Neuronal stem cell (in vitro differentiated cells): Measurements from ENCODE around the gene DEGS2.
"Not testable (repeated sequence)": the region's sequence is repeated elsewhere in the genome, so short reads cannot be mapped to it uniquely, and the experiment has no call there.

Experiments
- DNase-seq: peaks from one replicate; pipeline ENCODE4 v3.0.0-alpha.2; 2013; ENCODE audit warnings: low spot score
- H2AFZ ChIP-seq: one replicate; pipeline ENCODE4 v1.6.1; 2013; ENCODE audit warnings: mild to moderate bottlenecking, low read length, inconsistent platforms
- H2AK5ac ChIP-seq: 2 replicates; pipeline ENCODE4 v1.6.1; 2013; ENCODE audit warnings: low read depth, mild to moderate bottlenecking, inconsistent platforms, low read length, moderate library complexity, mixed read lengths
- H2BK120ac ChIP-seq: 2 replicates; pipeline ENCODE4 v1.6.1; 2013; ENCODE audit warnings: low read depth, mild to moderate bottlenecking, inconsistent platforms, low read length, moderate library complexity, mixed read lengths
- H2BK12ac ChIP-seq: one replicate; pipeline ENCODE4 v1.6.1; 2013; ENCODE audit warnings: low read length, inconsistent platforms
- H2BK15ac ChIP-seq: 2 replicates; pipeline ENCODE4 v1.6.1; 2013; ENCODE audit warnings: mild to moderate bottlenecking, low read length, inconsistent platforms, mixed read lengths
- H2BK5ac ChIP-seq: one replicate; pipeline ENCODE4 v1.6.1; 2013; ENCODE audit warnings: inconsistent platforms, mild to moderate bottlenecking, low read length, moderate library complexity
- H3K14ac ChIP-seq: one replicate; pipeline ENCODE4 v1.6.1; 2013; ENCODE audit warnings: low read length, inconsistent platforms
- H3K18ac ChIP-seq: 2 replicates; pipeline ENCODE4 v1.6.1; 2013; ENCODE audit warnings: low read length, inconsistent platforms
- H3K23ac ChIP-seq: 2 replicates; pipeline ENCODE4 v1.6.1; 2013; ENCODE audit warnings: low read depth, mild to moderate bottlenecking, mixed read lengths, low read length, inconsistent platforms; ENCODE audit not compliant: poor library complexity
- H3K27ac ChIP-seq: replicated peaks from 3 replicates; pipeline ENCODE4 v1.5.1; 2013; ENCODE audit warnings: low read length, inconsistent platforms
- H3K27me3 ChIP-seq, 3 experiments: 2 replicates each; pipeline ENCODE4 v1.6.1; 2013; ENCODE audit warnings: low read length in 3 of 3, mild to moderate bottlenecking in 2 of 3, inconsistent platforms in 1 of 3, low read depth in 1 of 3, mixed read lengths in 1 of 3, moderate library complexity in 1 of 3; ENCODE audit not compliant: control insufficient read depth in 3 of 3, insufficient read depth in 3 of 3
- H3K36me3 ChIP-seq, 2 donors: replicated peaks in 1 of 2; 2 replicates each; pipeline ENCODE4 v1.6.1; 2013; ENCODE audit warnings: low read length in 2 of 2; ENCODE audit not compliant: control insufficient read depth in 2 of 2, insufficient read depth in 2 of 2
- H3K4ac ChIP-seq: 2 replicates; pipeline ENCODE4 v1.6.1; 2013; ENCODE audit warnings: inconsistent platforms, mild to moderate bottlenecking, low read length, moderate library complexity
- H3K4me1 ChIP-seq, 2 donors: 1 replicate in 1 of 2; 2 replicates in 1 of 2; pipeline ENCODE4 v1.6.1; 2013; ENCODE audit warnings: low read length in 2 of 2, low read depth in 1 of 2; ENCODE audit not compliant: control insufficient read depth in 2 of 2, insufficient read depth in 1 of 2
- H3K4me2 ChIP-seq: one replicate; pipeline ENCODE4 v1.6.1; 2013; ENCODE audit warnings: mild to moderate bottlenecking, low read length, inconsistent platforms; ENCODE audit not compliant: insufficient read depth, poor library complexity, severe bottlenecking
- H3K4me3 ChIP-seq, 2 donors: 2 replicates each; pipeline ENCODE4 v1.5.1; 2013; ENCODE audit warnings: low read length in 2 of 2, mild to moderate bottlenecking in 2 of 2, inconsistent platforms in 1 of 2, moderate library complexity in 1 of 2
- H3K79me1 ChIP-seq: one replicate; pipeline ENCODE4 v1.6.1; 2013; ENCODE audit warnings: low read depth, mild to moderate bottlenecking, inconsistent platforms, low read length, moderate library complexity
- H3K9ac ChIP-seq: one replicate; pipeline ENCODE4 v1.6.1; 2013; ENCODE audit warnings: mild to moderate bottlenecking, low read depth, low read length, inconsistent platforms; ENCODE audit not compliant: poor library complexity
- H3K9me3 ChIP-seq, 2 donors: replicated peaks in 1 of 2; 2 replicates each; pipeline versions ENCODE3 to v1.6.1; 2013; ENCODE audit warnings: low read length in 2 of 2, mild to moderate bottlenecking in 2 of 2, inconsistent platforms in 1 of 2, low read depth in 1 of 2, mixed read lengths in 1 of 2, moderate library complexity in 1 of 2; ENCODE audit not compliant: control insufficient read depth in 2 of 2, insufficient read depth in 1 of 2
- H4K8ac ChIP-seq: one replicate; pipeline ENCODE4 v1.6.1; 2013; ENCODE audit warnings: low read depth, mild to moderate bottlenecking, inconsistent platforms, low read length, moderate library complexity
- H4K91ac ChIP-seq: one replicate; pipeline ENCODE4 v1.6.1; 2013; ENCODE audit warnings: low read length, low read depth, mild to moderate bottlenecking, inconsistent platforms; ENCODE audit not compliant: poor library complexity
- WGBS, 2 donors: extraction: QIAGEN DNeasy Blood & Tissue Kit; methylation state at CpG; one replicate each; pipeline ENCODE4 v1.1.7; 2013; ENCODE audit warnings: missing lambda C conversion rate in 2 of 2, mixed read lengths in 1 of 2; ENCODE audit not compliant: insufficient read length in 2 of 2, insufficient replicate concordance in 1 of 2; ENCODE audit errors: extremely low coverage in 2 of 2; 5-methylcytosine and 5-hydroxymethylcytosine counted together

Gene DEGS2

DNA sequence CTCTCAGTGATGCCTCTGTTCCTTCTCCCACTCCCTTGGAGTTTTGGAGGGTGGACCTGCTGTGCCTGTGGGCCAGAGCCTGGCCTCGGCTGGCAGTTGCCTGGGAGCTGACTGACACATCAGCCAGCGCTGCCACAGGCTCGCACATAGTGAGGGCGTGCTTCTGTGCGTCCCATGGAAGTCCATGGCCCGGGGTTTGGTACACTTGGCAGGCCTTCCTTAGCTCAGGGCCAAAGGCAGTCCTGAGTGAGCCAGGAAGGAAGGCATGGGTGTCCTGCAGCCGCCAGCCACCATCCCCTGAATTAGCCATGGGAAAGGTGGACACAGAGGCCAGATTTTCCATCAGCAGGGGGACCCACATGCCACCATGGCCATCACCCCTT is 1.1 kb upstream of the DEGS2 start:
- Histone ChIP-seq H2BK12ac (no peak overlapping the region), H3K9ac (no peak overlapping the region), H3K4me2 (no peak overlapping the region), H3K4ac (no peak overlapping the region), H4K8ac (no peak overlapping the region), H3K27me3 (peaks cover 22 to 73% (median 54%) of the 10 kb centered on the region in 3 experiments), H2BK120ac (no peak overlapping the region), H2AFZ (no peak overlapping the region), H2BK15ac (no peak overlapping the region), H3K4me1 (peaks cover 0 to 6% of the 10 kb centered on the region in 2 donors), H3K79me1 (peaks cover 2% of the 10 kb centered on the region), H3K9me3 (peaks cover 0 to 7% of the 10 kb centered on the region in 2 donors), H3K23ac (no peak overlapping the region), H3K18ac (no peak overlapping the region), H2BK5ac (no peak overlapping the region), H3K4me3 (no peak overlapping the region), H3K36me3 (no peaks in the 10 kb centered on the region), H4K91ac (no peak overlapping the region), H2AK5ac (no peak overlapping the region), H3K27ac (no peak overlapping the region), H3K14ac (no peak overlapping the region)
- no CpG with 5 or more reads among the region's 7 CpGs for WGBS, 2 donors
- no peak for DNase-seq

DNA sequence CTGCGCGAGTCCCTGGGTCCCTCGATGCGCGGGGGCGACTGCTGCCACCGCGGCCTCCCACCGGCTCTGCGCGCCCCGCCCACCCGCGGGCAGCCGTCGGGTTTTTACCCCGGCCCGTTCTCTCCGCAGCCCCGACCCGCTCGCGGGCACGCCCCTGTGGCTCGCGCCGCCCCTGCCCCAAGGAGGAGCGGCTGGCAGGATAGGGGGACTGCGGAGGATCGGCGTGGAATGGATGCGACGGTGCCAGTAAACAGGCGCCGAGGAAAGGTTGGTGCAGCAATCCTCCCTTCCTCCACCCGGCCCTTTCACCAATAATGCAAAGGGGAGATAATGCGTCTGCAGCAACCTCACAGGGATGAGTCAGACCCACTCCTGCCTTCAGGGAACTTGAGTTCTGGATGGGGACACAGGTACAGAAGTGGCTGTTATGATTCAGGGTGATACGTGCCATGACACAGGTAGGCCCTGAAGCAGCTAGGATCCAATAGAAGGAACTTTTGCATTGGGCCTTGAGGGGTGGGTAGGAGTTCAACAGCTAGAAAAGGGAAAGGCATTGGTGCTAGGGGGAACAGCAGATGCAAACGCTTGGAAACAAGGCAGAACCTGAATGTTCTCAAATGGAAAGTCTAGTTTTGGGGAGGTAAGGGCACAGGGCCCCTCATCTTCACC is 554 bp upstream of the DEGS2 start:
- H3K9me3 ChIP-seq, result peaks cover under 1 to 10% of the 10 kb centered on the region in 2 donors
- H2BK15ac ChIP-seq, result no peak overlapping the region
- H3K23ac ChIP-seq, result no peak overlapping the region
- no peak overlapping the region for H3K14ac ChIP-seq
- H4K8ac ChIP-seq, result no peak overlapping the region
- peak overlapping the region; percentile 61 for H2AFZ ChIP-seq
- H3K4me3 ChIP-seq, result peak overlapping the region in 1 of 2 donors; percentile 44
- peak overlapping the region; percentile 83 for H3K4me2 ChIP-seq
- H2BK12ac ChIP-seq, result no peak overlapping the region
- no peak for DNase-seq
- H3K4me1 ChIP-seq, result peaks cover 0 to 7% of the 10 kb centered on the region in 2 donors
- H3K27ac ChIP-seq, result no peak overlapping the region
- H3K4ac ChIP-seq, result no peak overlapping the region
- H3K36me3 ChIP-seq, result no peaks in the 10 kb centered on the region
- peaks cover 20 to 67% (median 48%) of the 10 kb centered on the region in 3 experiments for H3K27me3 ChIP-seq
- peak overlapping the region; percentile 21 for H3K9ac ChIP-seq
- H3K79me1 ChIP-seq, result peaks cover 2% of the 10 kb centered on the region
- WGBS, 2 donors, result no CpG with 5 or more reads among the region's 39 CpGs
- H3K18ac ChIP-seq, result peak overlapping the region; percentile 17
- H2BK120ac ChIP-seq, result no peak overlapping the region
- H4K91ac ChIP-seq, result no peak overlapping the region
- peak overlapping the region; percentile 45 for H2AK5ac ChIP-seq
- no peak overlapping the region for H2BK5ac ChIP-seq

- no peak overlapping the region for H2BK5ac ChIP-seq
- no peaks in the 10 kb centered on the region for H3K36me3 ChIP-seq
- peaks cover 20 to 67% (median 47%) of the 10 kb centered on the region in 3 experiments for H3K27me3 ChIP-seq
- DNase-seq, result no peak
- H3K23ac ChIP-seq, result no peak overlapping the region
- H3K4me1 ChIP-seq, result peaks cover 0 to 7% of the 10 kb centered on the region in 2 donors
- no CpG with 5 or more reads among the region's 32 CpGs for WGBS, 2 donors
- H3K4me2 ChIP-seq, result peak overlapping the region; percentile 83
- no peak overlapping the region for H4K8ac ChIP-seq
- peaks cover 10 to 16% of the 10 kb centered on the region in 2 donors for H3K9me3 ChIP-seq
- no peak overlapping the region for H2BK15ac ChIP-seq
- peak overlapping the region; percentile 77 for H2AFZ ChIP-seq
- no peak overlapping the region for H2BK120ac ChIP-seq
- no peak overlapping the region for H3K9ac ChIP-seq
- H3K18ac ChIP-seq, result no peak overlapping the region
- H3K79me1 ChIP-seq, result peaks cover 2% of the 10 kb centered on the region
- H3K27ac ChIP-seq, result no peak overlapping the region
- H2AK5ac ChIP-seq, result no peak overlapping the region
- H3K4me3 ChIP-seq, result peak overlapping the region in 1 of 2 donors; percentile 27
- no peak overlapping the region for H4K91ac ChIP-seq
- no peak overlapping the region for H3K4ac ChIP-seq
- H2BK12ac ChIP-seq, result no peak overlapping the region
- no peak overlapping the region for H3K14ac ChIP-seq
Measured at GRCh38 chr14:100158566-100159093, 815 bp downstream of the DEGS2 start.

DNA sequence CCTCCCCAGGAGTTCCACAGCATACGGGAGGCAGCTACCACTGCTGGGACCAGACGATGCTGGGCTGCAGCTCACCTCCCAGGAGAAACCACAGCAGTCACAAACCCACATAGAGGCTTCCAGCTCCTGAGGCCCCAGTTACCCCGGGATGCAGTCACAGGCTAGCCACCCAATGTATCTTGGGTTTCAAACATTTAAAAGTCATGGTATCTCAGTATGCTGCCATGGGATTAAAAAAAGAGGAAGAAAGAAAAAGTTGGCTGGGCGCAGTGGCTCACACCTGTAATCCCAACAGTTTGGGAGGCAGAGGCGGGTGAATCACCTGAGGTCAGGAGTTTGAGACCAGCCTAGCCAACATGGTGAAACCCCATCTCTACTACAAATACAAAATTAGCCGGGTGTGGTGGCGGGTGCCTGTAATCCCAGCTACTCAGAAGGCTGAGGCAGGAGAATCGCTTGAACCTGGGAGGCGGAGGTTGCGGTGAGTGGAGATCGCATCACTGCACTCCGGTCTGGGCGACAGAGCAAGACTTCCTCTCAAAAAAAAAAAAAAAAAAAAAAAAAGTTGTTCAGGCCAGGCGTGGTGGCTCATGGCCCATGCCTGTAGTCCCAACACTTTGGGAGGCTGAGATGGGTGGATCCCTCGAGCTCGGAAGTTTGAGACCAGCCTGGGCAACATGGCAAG is 1.8 kb downstream of the DEGS2 start:
- H3K4ac ChIP-seq, H2BK120ac ChIP-seq, H2BK15ac ChIP-seq, H4K8ac ChIP-seq, H3K9ac ChIP-seq, H3K14ac ChIP-seq, H2AFZ ChIP-seq, H3K4me2 ChIP-seq, H2BK5ac ChIP-seq, H3K4me1 ChIP-seq, H2BK12ac ChIP-seq, H4K91ac ChIP-seq, H3K36me3 ChIP-seq, H3K27ac ChIP-seq, H3K79me1 ChIP-seq, H3K4me3 ChIP-seq, DNase-seq: not testable (repeated sequence)
- Histone ChIP-seq H3K27me3 (peaks cover 20 to 60% (median 45%) of the 10 kb centered on the region in 3 experiments), H3K9me3 (peaks cover 10 to 16% of the 10 kb centered on the region in 2 donors), H2AK5ac (peak overlapping the region; percentile 84), H3K23ac (peak overlapping the region; percentile 55), H3K18ac (peak overlapping the region; percentile 19)
- WGBS, 2 donors, result no CpG with 5 or more reads among the region's 16 CpGs
